ENCODE results near the gene BCO2.
A peak's percentile ranks its signal among the peaks of the same experiment; 100 is the strongest.
"Not testable (repeated sequence)": the region's sequence is repeated elsewhere in the genome, so short reads cannot be mapped to it uniquely, and the experiment has no call there.

Gene BCO2

DNA sequence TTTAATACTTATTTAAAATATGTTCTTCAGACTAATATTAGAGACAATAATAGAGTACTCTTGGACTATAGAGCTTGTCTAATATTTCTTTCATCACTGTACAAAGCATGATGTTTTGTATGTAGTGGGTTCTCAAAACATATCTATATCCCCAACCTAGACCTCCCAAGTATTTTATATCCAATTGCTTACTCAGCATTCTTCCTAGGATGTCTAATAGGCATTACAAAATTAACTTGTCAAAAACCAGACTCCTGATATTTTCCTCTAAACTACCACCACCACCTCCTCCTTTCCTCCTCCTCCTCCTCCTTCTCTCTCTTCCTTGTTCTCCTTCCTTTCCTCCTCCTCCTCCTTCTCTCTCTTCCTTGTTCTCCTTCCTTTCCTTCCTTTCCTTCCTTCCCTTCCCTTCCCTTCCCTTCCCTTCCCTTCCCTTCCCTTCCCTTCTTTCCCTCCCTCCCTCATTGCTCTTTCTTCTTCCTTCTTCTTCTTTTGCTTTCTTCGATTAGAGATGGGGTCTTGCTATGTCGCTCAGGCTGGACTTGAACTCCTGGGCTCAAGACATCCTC is 21.3 kb downstream of the BCO2 start:
- H3K27ac ChIP-seq, result peak overlapping the region; percentile 22; the same call in 1 of the 2 replicates
- H3K9me3 ChIP-seq (ENCODE audit: low read depth, low read length), result no peaks in the 10 kb centered on the region
- no peak overlapping the region for H3K9ac ChIP-seq (ENCODE audit: insufficient read length)
- no peak for TF ChIP-seq FOXP2 (optimal IDR thresholded peaks at IDR 0.05; ENCODE audit: control extremely low read depth, extremely low read length, insufficient read depth)
- TF ChIP-seq POLR2AphosphoS5 (IDR thresholded peaks at IDR 0.05; ENCODE audit: borderline replicate concordance, low read depth, low read length), result no peak
- TF ChIP-seq EZH2 (IDR thresholded peaks at IDR 0.05), result no peak
- DNase-seq (ENCODE audit: low read depth, low spot score), result no peak
- no peak overlapping the region for H3K4me3 ChIP-seq
- no peaks in the 10 kb centered on the region for H3K36me3 ChIP-seq (ENCODE audit: insufficient read depth, low read length)

DNA sequence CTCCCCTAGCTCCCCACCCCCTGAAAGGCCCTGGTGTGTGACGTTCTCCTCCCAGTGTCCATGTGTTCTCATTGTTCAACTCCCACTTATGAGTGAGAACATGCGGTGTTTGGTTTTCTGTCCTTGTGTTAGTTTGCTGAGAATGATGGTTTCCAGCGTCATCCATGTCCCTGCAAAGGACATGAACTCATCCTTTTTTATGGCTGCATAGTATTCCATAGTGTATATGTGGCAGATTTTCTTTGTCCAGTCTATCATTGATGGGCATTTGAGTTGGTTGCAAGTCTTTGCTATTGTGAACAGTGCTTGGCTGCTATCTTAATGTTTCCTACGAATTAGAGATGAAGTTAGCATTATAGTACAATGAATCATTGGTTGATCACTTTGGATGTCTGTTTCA is 23.8 kb downstream of the BCO2 start:
- not testable (repeated sequence) for H3K4me3 ChIP-seq; H3K27ac ChIP-seq; H3K9ac ChIP-seq (ENCODE audit: insufficient read length); DNase-seq (ENCODE audit: low read depth, low spot score); H3K9me3 ChIP-seq (ENCODE audit: low read depth, low read length); H3K36me3 ChIP-seq (ENCODE audit: insufficient read depth, low read length)

DNA sequence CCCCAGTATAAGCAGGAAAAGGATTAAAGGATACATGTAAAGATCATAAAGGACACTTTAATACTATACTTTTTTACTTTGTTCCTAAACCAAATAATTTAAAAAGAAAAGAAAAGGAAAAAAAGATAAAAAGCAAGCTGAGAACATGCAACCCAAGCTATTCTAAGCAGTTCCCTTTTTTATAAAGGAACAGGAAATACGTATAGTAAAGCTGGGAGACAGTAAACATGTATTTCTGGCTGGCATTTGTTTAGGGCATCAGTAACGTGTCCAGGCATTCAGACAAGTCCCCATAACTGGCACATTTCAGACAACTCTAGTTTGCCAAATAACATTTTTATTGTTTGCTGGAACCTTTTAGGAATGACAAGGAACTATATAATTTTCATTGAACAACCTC is 24.9 kb downstream of the BCO2 start:
- Histone ChIP-seq H3K27ac (no peak overlapping the region), H3K9ac (ENCODE audit: insufficient read length) (no peak overlapping the region), H3K4me3 (no peak overlapping the region), H3K9me3 (ENCODE audit: low read depth, low read length) (no peaks in the 10 kb centered on the region), H3K36me3 (ENCODE audit: insufficient read depth, low read length) (no peaks in the 10 kb centered on the region)
- TF ChIP-seq FOXP2 (optimal IDR thresholded peaks at IDR 0.05; ENCODE audit: control extremely low read depth, extremely low read length, insufficient read depth) (no peak), POLR2AphosphoS5 (IDR thresholded peaks at IDR 0.05; ENCODE audit: borderline replicate concordance, low read depth, low read length) (no peak), EZH2 (IDR thresholded peaks at IDR 0.05) (no peak)
- DNase-seq (ENCODE audit: low read depth, low spot score), result no peak

DNA sequence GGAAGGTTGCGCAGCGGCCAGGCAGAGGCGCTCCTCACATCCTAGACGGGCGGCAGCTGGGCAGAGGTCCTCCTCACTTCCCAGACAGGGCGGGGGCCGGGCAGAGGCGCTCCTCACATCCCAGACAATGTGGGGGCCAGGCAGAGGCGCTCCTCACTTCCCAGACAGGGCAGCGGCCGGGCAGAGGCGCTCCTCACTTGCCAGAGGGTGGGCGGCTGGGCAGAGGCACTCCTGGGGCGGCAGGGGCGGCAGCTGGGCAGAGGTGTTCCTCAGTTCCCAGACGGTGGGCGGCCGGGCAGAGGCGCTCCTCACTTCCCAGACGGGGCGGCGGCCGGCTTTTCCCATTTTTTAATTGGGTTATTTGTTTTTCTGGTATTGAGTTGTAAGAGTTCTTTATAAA is 30.8 kb downstream of the BCO2 start:
- Histone ChIP-seq H3K4me3 (no peak overlapping the region), H3K9me3 (ENCODE audit: low read depth, low read length) (no peaks in the 10 kb centered on the region), H3K27ac (no peak overlapping the region), H3K9ac (ENCODE audit: insufficient read length) (no peak overlapping the region), H3K36me3 (ENCODE audit: insufficient read depth, low read length) (no peaks in the 10 kb centered on the region)
- TF ChIP-seq FOXP2 (optimal IDR thresholded peaks at IDR 0.05; ENCODE audit: control extremely low read depth, extremely low read length, insufficient read depth) (no peak), POLR2AphosphoS5 (IDR thresholded peaks at IDR 0.05; ENCODE audit: borderline replicate concordance, low read depth, low read length) (no peak), EZH2 (IDR thresholded peaks at IDR 0.05) (no peak)
- no peak for DNase-seq (ENCODE audit: low read depth, low spot score)

DNA sequence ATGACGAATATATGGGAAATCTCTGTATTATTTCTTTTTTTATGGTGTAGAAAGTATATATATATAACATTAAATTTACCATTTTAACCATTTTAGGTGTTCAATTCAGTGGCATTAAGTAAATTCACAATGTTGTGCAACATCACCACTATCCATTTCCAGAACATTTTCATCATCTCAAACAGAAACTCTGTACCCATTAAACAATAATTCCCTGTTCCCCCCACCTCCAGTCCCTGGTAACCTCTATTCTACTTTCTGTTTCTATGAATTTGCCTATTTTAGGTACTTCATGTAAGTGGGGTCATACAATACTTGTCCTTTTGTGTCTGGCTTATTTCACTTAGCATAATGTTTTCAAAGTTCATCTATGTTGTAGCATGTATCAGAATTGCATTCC is 35.6 kb downstream of the BCO2 start:
- Histone ChIP-seq H3K4me3 (no peak overlapping the region), H3K36me3 (ENCODE audit: insufficient read depth, low read length) (no peaks in the 10 kb centered on the region), H3K9me3 (ENCODE audit: low read depth, low read length) (no peaks in the 10 kb centered on the region), H3K9ac (ENCODE audit: insufficient read length) (no peak overlapping the region), H3K27ac (no peak overlapping the region)
- no peak for DNase-seq (ENCODE audit: low read depth, low spot score)
- TF ChIP-seq EZH2 (IDR thresholded peaks at IDR 0.05), result no peak
- TF ChIP-seq POLR2AphosphoS5 (IDR thresholded peaks at IDR 0.05; ENCODE audit: borderline replicate concordance, low read depth, low read length), result no peak
- no peak for TF ChIP-seq FOXP2 (optimal IDR thresholded peaks at IDR 0.05; ENCODE audit: control extremely low read depth, extremely low read length, insufficient read depth)

DNA sequence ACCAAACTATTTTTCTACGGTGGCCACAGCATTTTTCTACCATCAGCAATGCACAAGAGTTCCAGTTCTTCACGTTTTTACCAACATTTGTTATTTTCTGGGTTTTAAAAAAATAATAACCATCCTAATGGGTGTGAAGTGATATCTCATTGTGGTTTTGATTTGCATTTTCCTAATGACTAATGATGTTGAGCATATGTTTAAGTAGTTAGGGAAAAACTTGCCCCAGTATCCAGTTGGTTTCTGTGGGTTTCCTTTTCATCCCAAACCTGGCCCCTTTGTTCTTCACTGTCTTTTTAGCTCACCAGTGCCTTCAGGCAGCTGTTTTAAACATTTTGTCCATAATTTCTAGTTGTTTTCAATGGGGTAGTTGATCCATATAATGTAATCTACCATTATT is 36.2 kb downstream of the BCO2 start:
- no peak for DNase-seq (ENCODE audit: low read depth, low spot score)
- TF ChIP-seq EZH2 (IDR thresholded peaks at IDR 0.05), result no peak
- TF ChIP-seq FOXP2 (optimal IDR thresholded peaks at IDR 0.05; ENCODE audit: control extremely low read depth, extremely low read length, insufficient read depth), result no peak
- TF ChIP-seq POLR2AphosphoS5 (IDR thresholded peaks at IDR 0.05; ENCODE audit: borderline replicate concordance, low read depth, low read length), result no peak
- Histone ChIP-seq H3K9ac (ENCODE audit: insufficient read length) (no peak overlapping the region), H3K36me3 (ENCODE audit: insufficient read depth, low read length) (no peaks in the 10 kb centered on the region), H3K27ac (no peak overlapping the region), H3K4me3 (no peak overlapping the region), H3K9me3 (ENCODE audit: low read depth, low read length) (no peaks in the 10 kb centered on the region)

DNA sequence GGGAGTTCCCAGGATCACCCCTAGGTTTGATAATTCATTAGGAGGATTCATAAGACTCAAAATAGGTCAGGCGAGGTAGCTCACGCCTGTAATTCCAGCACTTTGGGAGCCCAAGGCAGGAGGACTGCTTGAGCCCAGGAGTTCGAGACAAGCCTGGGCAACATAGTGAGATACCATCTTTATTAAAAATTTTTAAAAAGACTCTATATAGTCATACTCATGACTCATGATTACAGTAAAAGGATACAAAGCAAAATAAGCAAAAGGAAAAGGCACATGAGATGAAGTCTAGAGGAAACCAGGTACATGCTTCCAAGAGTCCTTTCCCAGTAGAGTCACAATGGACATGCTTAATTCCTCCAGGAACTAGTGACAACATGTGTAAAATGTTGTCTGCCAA is 37.0 kb downstream of the BCO2 start:
- H3K4me3 ChIP-seq, result no peak overlapping the region
- no peaks in the 10 kb centered on the region for H3K36me3 ChIP-seq (ENCODE audit: insufficient read depth, low read length)
- H3K9ac ChIP-seq (ENCODE audit: insufficient read length), result no peak overlapping the region
- DNase-seq (ENCODE audit: low read depth, low spot score), result no peak
- no peak for TF ChIP-seq POLR2AphosphoS5 (IDR thresholded peaks at IDR 0.05; ENCODE audit: borderline replicate concordance, low read depth, low read length)
- TF ChIP-seq EZH2 (IDR thresholded peaks at IDR 0.05), result no peak
- no peak for TF ChIP-seq FOXP2 (optimal IDR thresholded peaks at IDR 0.05; ENCODE audit: control extremely low read depth, extremely low read length, insufficient read depth)
- no peak overlapping the region for H3K27ac ChIP-seq
- H3K9me3 ChIP-seq (ENCODE audit: low read depth, low read length), result no peaks in the 10 kb centered on the region

DNA sequence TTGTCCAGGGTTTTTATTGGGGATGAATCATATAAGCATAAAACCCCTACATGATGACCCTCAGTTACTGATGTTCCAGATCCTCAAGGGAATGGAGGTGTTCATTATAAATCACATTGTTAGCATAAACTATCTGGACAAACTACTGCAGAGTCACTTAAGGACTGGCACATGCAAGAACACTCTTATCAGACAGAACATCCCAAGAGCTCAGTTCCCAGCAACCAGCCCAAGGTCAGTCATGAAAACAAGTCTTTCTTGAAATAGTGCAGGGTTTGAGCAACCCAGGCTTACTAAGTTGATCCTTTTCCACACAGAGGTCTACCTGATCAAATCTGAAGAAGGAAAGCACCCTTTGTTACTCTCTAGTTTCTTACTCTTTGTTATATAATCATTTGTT is 37.4 kb downstream of the BCO2 start:
- no peak for DNase-seq (ENCODE audit: low read depth, low spot score)
- Histone ChIP-seq H3K4me3 (no peak overlapping the region), H3K9ac (ENCODE audit: insufficient read length) (no peak overlapping the region), H3K36me3 (ENCODE audit: insufficient read depth, low read length) (no peaks in the 10 kb centered on the region), H3K27ac (no peak overlapping the region), H3K9me3 (ENCODE audit: low read depth, low read length) (no peaks in the 10 kb centered on the region)
- TF ChIP-seq FOXP2 (optimal IDR thresholded peaks at IDR 0.05; ENCODE audit: control extremely low read depth, extremely low read length, insufficient read depth), result no peak
- TF ChIP-seq EZH2 (IDR thresholded peaks at IDR 0.05), result no peak
- TF ChIP-seq POLR2AphosphoS5 (IDR thresholded peaks at IDR 0.05; ENCODE audit: borderline replicate concordance, low read depth, low read length), result no peak

DNA sequence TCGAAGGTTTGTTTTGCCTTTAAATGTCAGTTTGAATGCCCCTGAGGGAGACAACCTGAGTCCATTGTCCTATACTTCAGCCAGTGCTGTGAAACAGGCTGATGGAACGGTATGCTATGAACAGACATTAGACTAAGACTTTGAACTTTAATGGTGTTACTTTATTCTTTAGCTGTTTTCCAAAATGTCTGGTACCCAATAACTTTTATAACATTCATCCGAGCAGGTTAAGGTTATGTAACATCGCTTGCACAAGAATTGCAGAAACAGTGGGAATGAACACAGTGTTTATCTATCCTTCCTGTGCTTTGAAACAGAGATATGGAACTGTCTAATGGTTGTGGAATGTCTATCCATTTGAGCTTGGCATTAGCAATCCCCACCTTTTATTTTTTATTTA is 38.4 kb downstream of the BCO2 start:
- no peak for DNase-seq (ENCODE audit: low read depth, low spot score)
- no peak overlapping the region for H3K4me3 ChIP-seq
- H3K9ac ChIP-seq (ENCODE audit: insufficient read length), result no peak overlapping the region
- H3K9me3 ChIP-seq (ENCODE audit: low read depth, low read length), result no peaks in the 10 kb centered on the region
- no peak for TF ChIP-seq POLR2AphosphoS5 (IDR thresholded peaks at IDR 0.05; ENCODE audit: borderline replicate concordance, low read depth, low read length)
- no peak for TF ChIP-seq EZH2 (IDR thresholded peaks at IDR 0.05)
- no peak for TF ChIP-seq FOXP2 (optimal IDR thresholded peaks at IDR 0.05; ENCODE audit: control extremely low read depth, extremely low read length, insufficient read depth)
- H3K27ac ChIP-seq, result no peak overlapping the region
- no peaks in the 10 kb centered on the region for H3K36me3 ChIP-seq (ENCODE audit: insufficient read depth, low read length)

All from SK-N-MC (cell line).